ENCODE measurements around the gene CENPN. TPM values are rescaled to one million over a fixed set of nuclear protein-coding genes. Genes with fewer than 3 reads are reported as not detected.

The CENPN gene
- 13.6 and 14.2 TPM in 2 replicates for total RNA-seq
- 16.4 and 16.8 TPM in 2 replicates for polyA plus RNA-seq

DNA sequence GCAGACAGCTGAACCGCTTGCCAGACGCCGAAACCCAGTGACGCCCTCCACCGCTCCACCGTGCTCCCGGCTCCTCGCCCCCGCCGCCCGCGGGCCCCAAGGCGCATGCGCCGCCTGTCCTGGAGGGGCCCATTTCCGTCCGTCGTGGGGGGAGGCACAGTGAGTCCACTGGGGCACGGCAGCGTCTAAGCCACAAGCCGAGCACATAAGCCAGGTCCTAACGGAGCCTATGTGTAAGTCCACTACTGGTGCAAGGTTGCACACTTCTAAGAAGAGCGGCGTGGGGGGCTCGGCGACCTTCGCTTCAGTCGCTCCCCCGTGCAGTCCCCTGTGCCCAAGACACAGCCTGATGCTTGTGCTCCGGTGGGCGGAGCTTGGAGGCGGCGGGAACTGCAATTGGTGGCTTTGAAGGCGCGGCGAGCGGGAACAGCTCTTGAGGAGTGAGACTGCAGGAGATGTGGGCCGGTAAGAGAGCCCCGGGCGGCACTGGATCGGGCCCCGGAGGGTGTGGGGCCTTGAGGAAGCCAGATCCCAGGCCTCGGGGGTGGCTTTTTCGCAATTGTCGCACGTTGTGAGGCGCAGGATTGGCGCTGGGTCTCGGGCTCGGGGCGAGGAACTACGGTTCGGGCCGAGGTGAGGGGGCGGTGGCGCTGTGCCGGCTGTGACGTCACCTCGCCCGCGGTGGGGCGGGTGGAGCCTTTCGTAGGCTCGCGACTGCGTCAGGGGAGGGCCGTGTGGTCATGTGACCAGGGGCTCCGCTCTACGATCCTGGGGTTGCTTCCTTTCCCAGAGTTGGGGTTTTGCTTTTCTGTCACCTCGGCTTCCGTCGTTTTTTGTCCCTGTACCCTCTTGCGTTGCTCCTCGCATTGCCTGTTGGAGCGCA, at the start of gene CENPN, which contains the start of gene CMC2:
Gene CENPN (plus strand): TSS at position 402 of the 883 bp plus-strand sequence. CDS start 4,726 bp downstream, outside the sequence.
Gene CMC2 (minus strand): TSS at position 73 of the 883 bp plus-strand sequence. CDS start 9,491 bp downstream, outside the sequence.
- Histone ChIP-seq H4K20me1 (ENCODE audit: insufficient read depth, poor library complexity, severe bottlenecking) (peaks cover 3% of the 10 kb centered on the region), H3K27me3 (no peaks in the 10 kb centered on the region), H3K9me2 (replicated peaks; ENCODE audit: insufficient read depth) (no peaks in the 10 kb centered on the region), H3K4me2 (peak within 1 kb of the TSS; percentile 85), H3K79me2 (peaks cover 57% of the 10 kb centered on the region), H3K27ac (peak within 1 kb of the TSS; percentile 99), H3K4me1 (ENCODE audit: insufficient read depth) (peaks cover 3% of the 10 kb centered on the region), H2AFZ (peak within 1 kb of the TSS; percentile 76), H3K4me3 (peak within 1 kb of the TSS; percentile 61), H3K9me3 (ENCODE audit: low read depth) (no peaks in the 10 kb centered on the region), H3K36me3 (replicated peaks; ENCODE audit: insufficient read depth, low read depth) (no peaks in the 10 kb centered on the region)
- no peak for TF ChIP-seq EZH2phosphoT487 (IDR thresholded peaks at IDR 0.05; ENCODE audit: low read depth, severe bottlenecking, unreplicated experiment)
- no peak for TF ChIP-seq CTCF (IDR thresholded peaks at IDR 0.05; ENCODE audit: poor library complexity)
- TF ChIP-seq EZH2 (IDR thresholded peaks at IDR 0.05; ENCODE audit: borderline replicate concordance) = no peak
- 1% methylated on average over 63 of the region's 75 CpGs for WGBS (ENCODE audit: low lambda C conversion rate, missing lambda C conversion rate)
- DNase-seq (ENCODE audit: low spot score) = peak; percentile 99

DNA sequence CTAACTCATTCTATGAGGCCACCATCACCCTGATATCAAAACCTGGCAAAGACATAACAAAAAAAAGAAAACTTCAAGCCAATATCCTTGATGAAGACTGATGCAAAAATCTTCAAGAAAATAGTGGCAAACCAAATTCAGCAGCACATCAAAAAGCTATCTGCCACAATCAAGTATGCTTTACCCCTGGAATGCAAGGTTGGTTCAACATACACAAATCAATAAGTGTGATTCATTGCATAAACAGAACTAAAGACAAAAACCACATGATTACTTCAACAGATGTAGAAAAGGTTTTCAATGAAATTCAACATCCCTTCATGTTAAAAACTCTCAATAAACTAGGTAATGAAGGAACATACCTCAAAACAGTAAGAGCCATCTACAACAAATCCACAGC, 48.7 kb upstream of the CENPN start:
- Histone ChIP-seq H3K79me2 (no peaks in the 10 kb centered on the region), H3K9me2 (replicated peaks; ENCODE audit: insufficient read depth) (no peaks in the 10 kb centered on the region), H3K27ac (no peak overlapping the region), H3K36me3 (replicated peaks; ENCODE audit: insufficient read depth, low read depth) (no peaks in the 10 kb centered on the region), H2AFZ (no peak overlapping the region), H3K4me3 (no peak overlapping the region), H3K9me3 (ENCODE audit: low read depth) (no peaks in the 10 kb centered on the region), H3K27me3 (no peaks in the 10 kb centered on the region), H3K4me2 (no peak overlapping the region), H3K4me1 (ENCODE audit: insufficient read depth) (no peaks in the 10 kb centered on the region), H4K20me1 (ENCODE audit: insufficient read depth, poor library complexity, severe bottlenecking) (no peaks in the 10 kb centered on the region)
- DNase-seq (ENCODE audit: low spot score) = no peak
- TF ChIP-seq EZH2 (IDR thresholded peaks at IDR 0.05; ENCODE audit: borderline replicate concordance) (no peak), EZH2phosphoT487 (IDR thresholded peaks at IDR 0.05; ENCODE audit: low read depth, severe bottlenecking, unreplicated experiment) (no peak), CTCF (IDR thresholded peaks at IDR 0.05; ENCODE audit: poor library complexity) (no peak)

GRCh38 chr16:80962879-80963278, 44.1 kb upstream of the CENPN start:
- TF ChIP-seq CTCF (IDR thresholded peaks at IDR 0.05; ENCODE audit: poor library complexity) = no peak
- no peak for TF ChIP-seq EZH2phosphoT487 (IDR thresholded peaks at IDR 0.05; ENCODE audit: low read depth, severe bottlenecking, unreplicated experiment)
- no peak for TF ChIP-seq EZH2 (IDR thresholded peaks at IDR 0.05; ENCODE audit: borderline replicate concordance)
- no peak overlapping the region for H3K4me2 ChIP-seq
- no peaks in the 10 kb centered on the region for H3K9me2 ChIP-seq (replicated peaks; ENCODE audit: insufficient read depth)
- H3K9me3 ChIP-seq (ENCODE audit: low read depth) = no peaks in the 10 kb centered on the region
- no peak overlapping the region for H2AFZ ChIP-seq
- no peak overlapping the region for H3K4me3 ChIP-seq
- no peak overlapping the region for H3K27ac ChIP-seq
- WGBS (ENCODE audit: low lambda C conversion rate, missing lambda C conversion rate) = 69% methylated on average over 2 of the region's 2 CpGs
- no peaks in the 10 kb centered on the region for H3K4me1 ChIP-seq (ENCODE audit: insufficient read depth)
- no peaks in the 10 kb centered on the region for H4K20me1 ChIP-seq (ENCODE audit: insufficient read depth, poor library complexity, severe bottlenecking)
- DNase-seq (ENCODE audit: low spot score) = no peak
- no peaks in the 10 kb centered on the region for H3K79me2 ChIP-seq
- H3K27me3 ChIP-seq = no peaks in the 10 kb centered on the region
- no peaks in the 10 kb centered on the region for H3K36me3 ChIP-seq (replicated peaks; ENCODE audit: insufficient read depth, low read depth)
